ENCODE results near the gene TCP11. TPM values are rescaled to one million over a fixed set of nuclear protein-coding genes. Genes with fewer than 3 reads are reported as not detected.

TCP11 gene
- total RNA-seq, 3 donors from 2014 or later = 0.32 to 0.66 TPM; not detected in 1

GRCh38 chr6:35177596-35177995 is 36.5 kb upstream of the TCP11 start:
- DNase-seq (ENCODE audit: low spot score in 2 of 2) = no peak
- no peak for TF ChIP-seq POLR2AphosphoS5 (IDR thresholded peaks at IDR 0.05)
- TF ChIP-seq POLR2A (IDR thresholded peaks at IDR 0.05) = no peak
- TF ChIP-seq CTCF (IDR thresholded peaks at IDR 0.05) = no peak
- Histone ChIP-seq H3K4me3 (no peak overlapping the region), H3K4me1 (peaks cover 0 to 2% of the 10 kb centered on the region in 2 donors), H3K9me3 (no peaks in the 10 kb centered on the region), H3K27me3 (no peaks in the 10 kb centered on the region), H3K27ac (no peak overlapping the region), H3K36me3 (no peaks in the 10 kb centered on the region)
- intact Hi-C loops (cut with DNase I; ENCODE audit: low total_unique reads) = no loop called here

- H3K4me3 ChIP-seq = no peak overlapping the region
- no peak for TF ChIP-seq POLR2A (IDR thresholded peaks at IDR 0.05)
- TF ChIP-seq POLR2AphosphoS5 (IDR thresholded peaks at IDR 0.05) = no peak
- no peak for TF ChIP-seq CTCF (IDR thresholded peaks at IDR 0.05)
- H3K27ac ChIP-seq = no peak overlapping the region
- intact Hi-C loops (cut with DNase I; ENCODE audit: low total_unique reads) = no loop called here
- H3K36me3 ChIP-seq = no peaks in the 10 kb centered on the region
- H3K27me3 ChIP-seq = no peaks in the 10 kb centered on the region
- peaks cover 0 to 2% of the 10 kb centered on the region in 2 donors for H3K4me1 ChIP-seq
- no peaks in the 10 kb centered on the region for H3K9me3 ChIP-seq
- DNase-seq (ENCODE audit: low spot score in 2 of 2) = no peak
These were observed 36.0 kb upstream of the TCP11 start for GRCh38 chr6:35177157-35177556.

GRCh38 chr6:35176301-35177024 is 35.3 kb upstream of the TCP11 start:
- DNase-seq (ENCODE audit: low spot score in 2 of 2) = no peak
- H3K36me3 ChIP-seq = no peaks in the 10 kb centered on the region
- no peak overlapping the region for H3K4me3 ChIP-seq
- TF ChIP-seq CTCF (IDR thresholded peaks at IDR 0.05) = no peak
- TF ChIP-seq POLR2AphosphoS5 (IDR thresholded peaks at IDR 0.05) = no peak
- TF ChIP-seq POLR2A (IDR thresholded peaks at IDR 0.05) = no peak
- no peak overlapping the region for H3K27ac ChIP-seq
- no peaks in the 10 kb centered on the region for H3K27me3 ChIP-seq
- no peaks in the 10 kb centered on the region for H3K4me1 ChIP-seq
- H3K9me3 ChIP-seq = no peaks in the 10 kb centered on the region
- intact Hi-C loops (cut with DNase I; ENCODE audit: low total_unique reads) = no loop called here

- intact Hi-C loops (cut with DNase I; ENCODE audit: low total_unique reads) = no loop called here
- Histone ChIP-seq H3K27ac (no peak overlapping the region), H3K36me3 (no peaks in the 10 kb centered on the region), H3K4me1 (no peaks in the 10 kb centered on the region), H3K4me3 (no peak overlapping the region), H3K9me3 (no peaks in the 10 kb centered on the region), H3K27me3 (no peaks in the 10 kb centered on the region)
- TF ChIP-seq CTCF (IDR thresholded peaks at IDR 0.05) = no peak
- TF ChIP-seq POLR2AphosphoS5 (IDR thresholded peaks at IDR 0.05) = no peak
- TF ChIP-seq POLR2A (IDR thresholded peaks at IDR 0.05) = no peak
- no peak for DNase-seq (ENCODE audit: low spot score in 2 of 2)
These were observed 33.4 kb upstream of the TCP11 start for GRCh38 chr6:35174501-35174900.

- intact Hi-C loops (cut with DNase I; ENCODE audit: low total_unique reads) = no loop called here
- TF ChIP-seq POLR2AphosphoS5 (IDR thresholded peaks at IDR 0.05) (no peak), CTCF (IDR thresholded peaks at IDR 0.05) (no peak), POLR2A (IDR thresholded peaks at IDR 0.05) (no peak)
These were observed 32.9 kb upstream of the TCP11 start for GRCh38 chr6:35174088-35174434.

More at GRCh38 chr6:35174088-35174434, 32.9 kb upstream of the TCP11 start:
- Histone ChIP-seq H3K36me3 (no peaks in the 10 kb centered on the region), H3K4me3 (no peak overlapping the region), H3K4me1 (no peaks in the 10 kb centered on the region), H3K27me3 (no peaks in the 10 kb centered on the region), H3K9me3 (no peaks in the 10 kb centered on the region), H3K27ac (no peak overlapping the region)
- no peak for DNase-seq (ENCODE audit: low spot score in 2 of 2)
